MM.1S (cell line): Measurements from ENCODE around the gene SMYD4.

Experiments used
- CTCF ChIP-seq: fragments of 300-600 bp; sonication (generic); IDR thresholded peaks from 2 replicates; pipeline ENCODE4 v1.5.1; 2016; ENCODE audit warnings: antibody characterized with exemption, low read length, mixed read lengths
- EZH2 ChIP-seq: fragments of 300-600 bp; sonication (generic); optimal IDR thresholded peaks from 2 replicates; pipeline ENCODE3; 2017; ENCODE audit warnings: low read depth, mild to moderate bottlenecking, antibody characterized with exemption, low read length, mixed read lengths

DNA sequence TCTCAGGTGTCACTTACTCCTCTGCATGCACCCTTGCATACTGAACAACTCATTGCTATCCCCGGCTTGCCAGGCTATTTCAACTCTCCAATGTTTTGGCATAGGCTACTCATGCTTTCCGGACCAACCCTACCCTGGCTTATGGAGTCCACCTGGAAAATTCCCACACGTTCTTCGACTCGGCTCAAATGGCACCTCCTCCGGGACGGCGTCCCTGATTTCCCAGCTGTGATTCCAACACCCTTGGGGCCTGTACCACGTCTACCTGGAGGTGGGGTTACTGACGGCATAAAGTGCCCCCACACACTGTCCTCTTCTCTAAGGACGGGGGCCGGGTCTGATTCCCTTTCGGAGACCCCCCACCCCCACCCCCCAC, 498 bp downstream of the SMYD4 start:
- no peak for TF ChIP-seq EZH2
- no peak for TF ChIP-seq CTCF
